SK-N-SH (cell line): ENCODE results near the gene ETV6. TPM values are rescaled to one million over a fixed set of nuclear protein-coding genes. Genes with fewer than 3 reads are reported as not detected.

ENCODE experiments used
- CTCF ChIA-PET: fragments of 300-600, 350-600 bp; formaldehyde crosslinking; extraction: SDS; loops from one replicate; lab custom pipeline; 2021; lab: Yijun Ruan, JAX
- POLR2A ChIA-PET: fragments of 350-600 bp; sonication (Branson Sonifier 250); formaldehyde crosslinking; extraction: SDS; loops from one replicate; lab custom pipeline; 2020; ENCODE audit warnings: antibody characterized with exemption, inconsistent platforms; lab: Yijun Ruan, JAX
- DNase-seq: peaks from one replicate; pipeline ENCODE4 v3.0.0; 2012
- H2AFZ ChIP-seq: fragments of 200-600 bp; sonication (generic); 2 replicates; pipeline ENCODE4 v1.8.1; 2016; ENCODE audit warnings: antibody characterized with exemption, mild to moderate bottlenecking, low read depth
- H3F3A ChIP-seq: fragments of 200-600 bp; sonication (generic); replicated peaks from 2 replicates; pipeline ENCODE3; 2016; ENCODE audit warnings: antibody characterized with exemption, mild to moderate bottlenecking; ENCODE audit not compliant: insufficient read depth
- H3K27ac ChIP-seq, 2 experiments: fragments of 200-500 bp in 1 of 2; fragments of 200-600 bp in 1 of 2; sonication (Bioruptor generic) in 1 of 2; sonication (generic), shearing (Covaris generic) in 1 of 2; 2 replicates each; pipeline versions ENCODE4 v1.5.1 to v1.6.1; 2014 to 2016; ENCODE audit warnings: low read depth in 2 of 2, inconsistent platforms in 1 of 2, low read length in 1 of 2, mild to moderate bottlenecking in 1 of 2, mixed read lengths in 1 of 2
- H3K27me3 ChIP-seq: fragments of 200-600 bp; sonication (generic), shearing (Covaris generic); 2 replicates; pipeline ENCODE4 v1.6.1; 2016; ENCODE audit warnings: mixed run types; ENCODE audit not compliant: insufficient read depth
- H3K36me3 ChIP-seq, 2 experiments: fragments of 200-500 bp in 1 of 2; fragments of 200-600 bp in 1 of 2; sonication (Bioruptor generic) in 1 of 2; sonication (generic) in 1 of 2; replicated peaks in 1 of 2; 2 replicates each; pipeline versions ENCODE3 to v1.5.1; 2014 to 2016; ENCODE audit warnings: low read length in 1 of 2, mild to moderate bottlenecking in 1 of 2; ENCODE audit not compliant: insufficient read depth in 2 of 2, control insufficient read depth in 1 of 2
- H3K4me1 ChIP-seq, 2 experiments: fragments of 200-500 bp in 1 of 2; fragments of 200-600 bp in 1 of 2; sonication (Bioruptor generic) in 1 of 2; sonication (generic), shearing (Covaris generic) in 1 of 2; 2 replicates each; pipeline versions ENCODE4 v1.5.1 to v1.6.1; 2014 to 2016; ENCODE audit warnings: low read depth in 1 of 2, low read length in 1 of 2, mixed run types in 1 of 2; ENCODE audit not compliant: insufficient read depth in 2 of 2, control insufficient read depth in 1 of 2
- H3K4me2 ChIP-seq: fragments of 200-600 bp; sonication (generic), shearing (Covaris generic); 2 replicates; pipeline ENCODE4 v1.6.1; 2017; ENCODE audit warnings: mixed run types
- H3K4me3 ChIP-seq, 2 experiments: fragments of 200-500 bp in 1 of 2; fragments of 200-600 bp in 1 of 2; sonication (Bioruptor generic) in 1 of 2; sonication (generic), shearing (Covaris generic) in 1 of 2; 2 replicates each; pipeline versions ENCODE4 v1.5.1 to v1.8.1; 2014 to 2016; ENCODE audit warnings: low read depth in 2 of 2, inconsistent platforms in 1 of 2, low read length in 1 of 2, mild to moderate bottlenecking in 1 of 2, mixed read lengths in 1 of 2, moderate library complexity in 1 of 2
- H3K79me2 ChIP-seq: fragments of 200-600 bp; sonication (generic); 2 replicates; pipeline ENCODE4 v1.8.1; 2017; ENCODE audit warnings: mild to moderate bottlenecking; ENCODE audit not compliant: insufficient read depth
- H3K9ac ChIP-seq: fragments of 200-600 bp; sonication (generic); 2 replicates; pipeline ENCODE4 v1.6.1; 2017; ENCODE audit warnings: mixed run types
- H3K9me2 ChIP-seq: fragments of 200-600 bp; sonication (generic); 2 replicates; pipeline ENCODE4 v1.6.1; 2017; ENCODE audit warnings: mixed run types
- H3K9me3 ChIP-seq: fragments of 200-600 bp; sonication (generic); 2 replicates; pipeline ENCODE4 v1.6.1; 2017; ENCODE audit warnings: mixed run types, mild to moderate bottlenecking, moderate library complexity
- H4K20me1 ChIP-seq: fragments of 200-600 bp; sonication (generic); 2 replicates; pipeline ENCODE4 v1.6.1; 2017; ENCODE audit warnings: mild to moderate bottlenecking, mixed run types; ENCODE audit not compliant: insufficient read depth
- CHD2 ChIP-seq: fragments of 150-350 bp; IDR thresholded peaks from 2 replicates; pipeline ENCODE4 v1.6.1; 2018; ENCODE audit warnings: low read length; ENCODE audit not compliant: partially characterized antibody
- ELF1 ChIP-seq: IDR thresholded peaks from 2 replicates; pipeline ENCODE4 v1.4.0; 2012
- EP300 ChIP-seq, 2 experiments: IDR thresholded peaks; 2 replicates each; pipeline versions ENCODE4 v1.4.0 to v1.6.1; 2012; ENCODE audit warnings: borderline replicate concordance in 1 of 2, low read depth in 1 of 2, low read length in 1 of 2
- FOSL2 ChIP-seq: IDR thresholded peaks from 2 replicates; pipeline ENCODE4 v1.4.0; 2012; ENCODE audit warnings: low read depth, mild to moderate bottlenecking, moderate library complexity, borderline replicate concordance
- GABPA ChIP-seq: IDR thresholded peaks from 2 replicates; pipeline ENCODE4 v1.4.0; 2012; ENCODE audit warnings: low read depth, mild to moderate bottlenecking
- GATA2 ChIP-seq: sonication (generic); formaldehyde crosslinking; IDR thresholded peaks from 2 replicates; pipeline ENCODE4 v1.5.0; 2020; ENCODE audit warnings: mild to moderate bottlenecking, missing genetic modification reagents
- MAX ChIP-seq: IDR thresholded peaks from 2 replicates; pipeline ENCODE4 v1.4.0; 2012; ENCODE audit warnings: low read depth
- POLR2AphosphoS5 ChIP-seq: IDR thresholded peaks from 2 replicates; pipeline ENCODE4 v1.6.1; 2012; ENCODE audit warnings: low read depth, low read length
- RCOR1 ChIP-seq: fragments of 150-350 bp; IDR thresholded peaks from 2 replicates; pipeline ENCODE4 v1.6.1; 2017; ENCODE audit warnings: antibody characterized with exemption, low read length
- RXRA ChIP-seq: IDR thresholded peaks from 2 replicates; pipeline ENCODE4 v1.4.0; 2012; ENCODE audit warnings: low read depth, mild to moderate bottlenecking, borderline replicate concordance
- SIN3A ChIP-seq: IDR thresholded peaks from 2 replicates; pipeline ENCODE4 v1.6.1; 2012; ENCODE audit warnings: low read depth, mild to moderate bottlenecking, low read length, moderate library complexity, borderline replicate concordance
- TAF1 ChIP-seq: IDR thresholded peaks from 2 replicates; pipeline ENCODE4 v1.6.1; 2012; ENCODE audit warnings: low read depth, mild to moderate bottlenecking, low read length, moderate library complexity, borderline replicate concordance
- TCF12 ChIP-seq: IDR thresholded peaks from 2 replicates; pipeline ENCODE4 v1.4.0; 2012
- TEAD4 ChIP-seq: IDR thresholded peaks from 2 replicates; pipeline ENCODE4 v1.4.0; 2012; ENCODE audit warnings: mild to moderate bottlenecking, borderline replicate concordance; ENCODE audit not compliant: insufficient read depth
- USF1 ChIP-seq: IDR thresholded peaks from 2 replicates; pipeline ENCODE4 v1.4.0; 2012; ENCODE audit warnings: low read depth, borderline replicate concordance
- USF2 ChIP-seq: fragments of 150-350 bp; IDR thresholded peaks from 2 replicates; pipeline ENCODE4 v1.6.1; 2017; ENCODE audit warnings: antibody characterized with exemption, low read length, low read depth, borderline replicate concordance
- YY1 ChIP-seq: IDR thresholded peaks from 2 replicates; pipeline ENCODE4 v1.4.0; 2012; ENCODE audit warnings: low read depth, mild to moderate bottlenecking
- WGBS: methylation state at CpG from one replicate; pipeline ENCODE4 v1.1.6; 2017; ENCODE audit warnings: low lambda C conversion rate; 5-methylcytosine and 5-hydroxymethylcytosine counted together
- polyA plus RNA-seq, 3 experiments: library from polyadenylated mRNA; depleted of rRNA; stranded (reverse); fragments of >200 nt; gene quantifications; 2 replicates each; pipeline ENCODE4 v1.2.3, GENCODE V29; 2012
- TF ChIP-seq, protein P1 (sequence below): IDR thresholded peaks from 2 replicates; pipeline ENCODE4; 2012

The ETV6 gene
- polyA plus RNA-seq, 1 of the 3 experiments (the other 2 are of a cell fraction) = 4.0 TPM

DNA sequence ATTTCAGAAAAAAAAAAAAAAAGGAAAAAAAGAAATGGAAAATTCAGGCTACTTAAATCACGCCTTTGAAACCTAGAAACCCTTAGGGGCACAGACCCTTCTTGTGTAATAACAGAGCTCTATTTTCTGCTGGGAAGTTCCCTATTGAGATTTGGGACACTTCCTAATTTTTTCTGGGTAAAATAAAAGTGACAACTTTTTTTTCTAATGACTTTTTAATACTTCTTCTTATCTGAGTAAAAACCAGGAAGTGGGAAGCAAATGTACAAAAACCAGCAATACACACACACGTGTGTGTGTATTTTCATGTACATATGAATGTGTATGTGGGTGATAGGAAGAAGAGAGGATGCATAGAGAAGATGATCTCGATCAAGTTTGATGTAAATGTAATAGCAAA lies 35.8 kb downstream of the ETV6 start:
- Histone ChIP-seq H2AFZ (no peak overlapping the region), H3F3A (no peaks in the 10 kb centered on the region), H4K20me1 (peaks cover 43% of the 10 kb centered on the region), H3K4me1 (peaks cover 4 to 26% of the 10 kb centered on the region in 2 experiments; a peak in 3 of 4 replicates), H3K27me3 (no peaks in the 10 kb centered on the region), H3K4me2 (no peak overlapping the region), H3K36me3 (no peaks in the 10 kb centered on the region), H3K9ac (no peak overlapping the region), H3K4me3 (no peak overlapping the region), H3K79me2 (peaks cover 89% of the 10 kb centered on the region), H3K27ac (no peak overlapping the region), H3K9me3 (no peaks in the 10 kb centered on the region)
- no peak for DNase-seq
- ChIA-PET POLR2A (no interaction called here), CTCF (interaction anchor here (1.0 to 2.2 kb wide), 4 partner anchors 9 to 349 kb away, joined by 3 to 7 read pairs (median 4); no protein-coding TSS in a partner anchor)
- TF ChIP-seq YY1 (no peak), GATA2 (CRISPR knock-in tag) (no peak), SIN3A (no peak), USF2 (no peak), TCF12 (no peak), TEAD4 (no peak), RCOR1 (no peak), FOSL2 (no peak), MAX (no peak), RXRA (no peak), ELF1 (no peak), USF1 (no peak), EP300 (IDR thresholded peaks at IDR 0.05; ENCODE audit: borderline replicate concordance in 1 of 2, low read depth in 1 of 2, low read length in 1 of 2) (no peak), GABPA (no peak), CHD2 (no peak), POLR2AphosphoS5 (no peak), TAF1 (no peak)
- TF ChIP-seq, protein P1, sequence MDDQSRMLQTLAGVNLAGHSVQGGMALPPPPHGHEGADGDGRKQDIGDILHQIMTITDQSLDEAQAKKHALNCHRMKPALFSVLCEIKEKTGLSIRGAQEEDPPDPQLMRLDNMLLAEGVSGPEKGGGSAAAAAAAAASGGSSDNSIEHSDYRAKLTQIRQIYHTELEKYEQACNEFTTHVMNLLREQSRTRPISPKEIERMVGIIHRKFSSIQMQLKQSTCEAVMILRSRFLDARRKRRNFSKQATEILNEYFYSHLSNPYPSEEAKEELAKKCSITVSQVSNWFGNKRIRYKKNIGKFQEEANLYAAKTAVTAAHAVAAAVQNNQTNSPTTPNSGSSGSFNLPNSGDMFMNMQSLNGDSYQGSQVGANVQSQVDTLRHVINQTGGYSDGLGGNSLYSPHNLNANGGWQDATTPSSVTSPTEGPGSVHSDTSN = no peak
- TF ChIP-seq, all 33 proteins: peak for 0
- no peaks in the 10 kb centered on the region for H3K9me2 ChIP-seq
- WGBS = 94% methylated on average over 3 of the region's 3 CpGs
